ENCODE data around the gene ILF2.

DNA sequence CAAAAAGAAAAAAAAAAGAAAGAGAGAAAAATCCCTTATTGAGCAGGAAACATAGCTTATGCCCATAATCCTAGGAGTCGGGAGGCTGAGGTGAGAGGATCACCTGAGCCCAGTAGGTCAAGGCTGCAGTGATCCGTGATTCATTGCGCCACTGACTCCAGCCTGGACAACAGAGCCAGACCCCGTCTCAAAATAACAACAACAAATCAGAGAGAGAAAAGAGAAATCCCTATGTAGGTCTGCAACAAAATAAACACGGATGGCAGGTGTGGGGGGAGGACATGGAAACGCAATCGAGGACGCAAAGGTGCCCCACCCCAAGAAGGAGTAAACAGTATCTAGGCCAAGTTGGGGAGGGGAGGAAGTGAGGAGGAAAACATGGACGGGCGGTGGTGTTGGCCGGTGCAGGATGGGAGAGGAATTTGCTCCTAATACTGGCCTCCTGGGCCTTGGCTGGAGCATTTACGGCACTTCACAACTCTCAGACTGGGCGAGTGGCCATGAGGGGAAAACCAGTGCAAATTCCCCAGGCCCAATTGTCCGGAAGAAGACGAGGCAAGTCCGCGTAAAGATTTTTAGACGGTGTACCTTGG is 37.5 kb downstream of the ILF2 start:
- no peak for TF ChIP-seq EZH2 (IDR thresholded peaks at IDR 0.05)
- TF ChIP-seq POLR2AphosphoS5 (IDR thresholded peaks at IDR 0.05; ENCODE audit: borderline replicate concordance, low read depth, low read length) = no peak
- no peak for TF ChIP-seq FOXP2 (optimal IDR thresholded peaks at IDR 0.05; ENCODE audit: control extremely low read depth, extremely low read length, insufficient read depth)

All from SK-N-MC (cell line).